Mesothelial cell of epicardium (in vitro differentiated cells): ENCODE data around the gene CALN1. TPM values are rescaled to one million over a fixed set of nuclear protein-coding genes. Genes with fewer than 3 reads are reported as not detected.

Source experiments
- DNase-seq, 2 experiments: peaks; one replicate each; pipeline ENCODE4 v3.0.0; 2021; ENCODE audit warnings: low spot score in 2 of 2; ENCODE audit not compliant: unreplicated experiment in 2 of 2
- H3K27ac Mint-ChIP-seq: 2 replicates; pipeline ENCODE4 v1.8.0; 2021; ENCODE audit warnings: mixed read lengths
- H3K27me3 Mint-ChIP-seq: 2 replicates; pipeline ENCODE4 v1.8.0; 2021; ENCODE audit warnings: low read depth, mixed read lengths
- H3K36me3 Mint-ChIP-seq: 2 replicates; pipeline ENCODE4 v1.8.0; 2021; ENCODE audit warnings: mixed read lengths
- H3K4me1 Mint-ChIP-seq: 2 replicates; pipeline ENCODE4 v1.8.0; 2021; ENCODE audit warnings: mixed read lengths
- H3K4me3 Mint-ChIP-seq: 2 replicates; pipeline ENCODE4 v1.8.0; 2021; ENCODE audit warnings: mild to moderate bottlenecking, moderate library complexity, mixed read lengths
- H3K9me3 Mint-ChIP-seq: 2 replicates; pipeline ENCODE4 v1.8.0; 2021; ENCODE audit warnings: mixed read lengths
- CTCF ChIP-seq: fragments of 200-600 bp; sonication (generic); IDR thresholded peaks from one replicate; pipeline ENCODE4 v1.5.0; 2021; ENCODE audit warnings: antibody characterized with exemption; ENCODE audit not compliant: unreplicated experiment
- total RNA-seq: library from RNA; stranded (reverse); gene quantifications from 3 replicates; pipeline ENCODE4 v1.2.1, GENCODE V29; 2021

Gene CALN1
- total RNA-seq, 1 donor from 2014 or later, result 1.1 TPM

GRCh38 chr7:72163271-72163670, 248.9 kb downstream of the CALN1 start:
- no peak overlapping the region for H3K27ac Mint-ChIP-seq
- DNase-seq, result no peak
- peaks cover 17% of the 10 kb centered on the region for H3K9me3 Mint-ChIP-seq
- no peaks in the 10 kb centered on the region for H3K36me3 Mint-ChIP-seq
- peaks cover 17% of the 10 kb centered on the region for H3K27me3 Mint-ChIP-seq
- no peak for TF ChIP-seq CTCF
- H3K4me1 Mint-ChIP-seq, result no peaks in the 10 kb centered on the region
- no peak overlapping the region for H3K4me3 Mint-ChIP-seq

GRCh38 chr7:72161534-72161933, 250.6 kb downstream of the CALN1 start:
- Mint-ChIP-seq H3K9me3 (peaks cover 17% of the 10 kb centered on the region), H3K27ac (no peak overlapping the region), H3K36me3 (no peaks in the 10 kb centered on the region), H3K27me3 (peaks cover 17% of the 10 kb centered on the region), H3K4me1 (no peaks in the 10 kb centered on the region), H3K4me3 (no peak overlapping the region)
- DNase-seq, result no peak
- no peak for TF ChIP-seq CTCF

- no peaks in the 10 kb centered on the region for H3K4me1 Mint-ChIP-seq
- no peak overlapping the region for H3K4me3 Mint-ChIP-seq
- peaks cover 11% of the 10 kb centered on the region for H3K27me3 Mint-ChIP-seq
- H3K9me3 Mint-ChIP-seq, result peaks cover 17% of the 10 kb centered on the region
- H3K27ac Mint-ChIP-seq, result no peak overlapping the region
- no peaks in the 10 kb centered on the region for H3K36me3 Mint-ChIP-seq
- no peak for TF ChIP-seq CTCF
- DNase-seq, result no peak
Measured at GRCh38 chr7:72159911-72160310, 252.2 kb downstream of the CALN1 start.

DNA sequence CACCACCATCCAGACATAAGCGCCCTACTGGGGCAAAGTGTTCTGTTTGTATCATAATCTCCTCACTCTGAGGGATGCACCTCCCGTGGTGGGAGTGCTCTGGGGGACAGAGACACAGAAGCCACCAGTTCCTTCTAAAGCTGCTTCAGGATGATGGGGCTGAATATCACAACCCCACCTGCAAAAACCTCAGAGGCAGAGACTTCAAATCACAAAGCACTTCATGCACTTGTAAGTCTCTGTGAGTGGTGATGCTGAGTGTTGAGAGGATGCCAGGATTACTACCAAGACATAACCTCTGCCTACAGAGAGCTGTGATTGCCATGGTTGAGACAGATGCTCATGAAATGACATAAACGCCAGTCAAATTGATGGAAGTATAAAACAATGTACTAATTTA, 255.5 kb downstream of the CALN1 start:
- no peak overlapping the region for H3K27ac Mint-ChIP-seq
- no peak for TF ChIP-seq CTCF
- peaks cover 11% of the 10 kb centered on the region for H3K27me3 Mint-ChIP-seq
- DNase-seq, result no peak
- H3K36me3 Mint-ChIP-seq, result no peaks in the 10 kb centered on the region
- no peaks in the 10 kb centered on the region for H3K4me1 Mint-ChIP-seq
- H3K9me3 Mint-ChIP-seq, result no peaks in the 10 kb centered on the region
- no peak overlapping the region for H3K4me3 Mint-ChIP-seq

DNA sequence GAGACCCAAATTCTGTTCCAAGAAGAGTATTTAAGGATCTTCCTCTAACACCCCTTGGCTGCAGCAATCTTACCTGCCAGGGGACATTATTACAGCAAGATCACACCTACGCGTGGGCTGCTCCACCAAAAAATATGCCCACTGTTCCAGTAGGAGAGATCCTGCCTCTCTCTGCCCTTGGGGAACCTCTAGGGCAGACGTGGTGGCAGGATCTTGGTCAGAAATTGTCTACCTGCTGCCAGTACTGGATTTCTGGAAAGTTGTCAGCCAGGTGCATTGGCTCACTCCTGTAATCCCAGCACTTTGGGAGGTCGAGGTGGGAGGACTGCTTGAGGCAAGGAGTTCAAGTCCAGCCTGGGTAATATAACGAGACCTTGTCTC, 259.0 kb downstream of the CALN1 start:
- Mint-ChIP-seq H3K36me3 (no peaks in the 10 kb centered on the region), H3K27ac (no peak overlapping the region), H3K9me3 (no peaks in the 10 kb centered on the region), H3K4me1 (no peaks in the 10 kb centered on the region), H3K27me3 (peaks cover 11% of the 10 kb centered on the region), H3K4me3 (no peak overlapping the region)
- no peak for DNase-seq
- TF ChIP-seq CTCF, result no peak
